GM12865 (cell line): Measurements from ENCODE around the gene NFATC1.

Source experiments
- DNase-seq: peaks from one replicate; pipeline ENCODE4 v3.0.0; 2010; ENCODE audit warnings: low read depth
- H3K4me3 ChIP-seq: 2 replicates; pipeline ENCODE4 v1.5.1; 2011; ENCODE audit warnings: mild to moderate bottlenecking, low read depth, low read length, control low read depth
- CTCF ChIP-seq: IDR thresholded peaks from 2 replicates; pipeline ENCODE4 v1.5.1; 2011; ENCODE audit warnings: low read length, control low read depth, low read depth, inconsistent platforms; ENCODE audit not compliant: insufficient read depth; ENCODE audit errors: missing control alignments

Gene NFATC1

GRCh38 chr18:79542876-79543750 is 147.4 kb downstream of the NFATC1 start:
- no peak overlapping the region for H3K4me3 ChIP-seq
- DNase-seq, result no peak
- no peak for TF ChIP-seq CTCF

GRCh38 chr18:79543861-79544385 is 148.2 kb downstream of the NFATC1 start:
- no peak for TF ChIP-seq CTCF
- no peak for DNase-seq
- H3K4me3 ChIP-seq, result no peak overlapping the region

GRCh38 chr18:79544386-79544963 is 148.7 kb downstream of the NFATC1 start:
- no peak for DNase-seq
- H3K4me3 ChIP-seq, result no peak overlapping the region
- TF ChIP-seq CTCF, result no peak

- DNase-seq, result no peak
- no peak overlapping the region for H3K4me3 ChIP-seq
- no peak for TF ChIP-seq CTCF
Measured at GRCh38 chr18:79545255-79545654, 149.5 kb downstream of the NFATC1 start.

GRCh38 chr18:79545736-79546171 is 150.0 kb downstream of the NFATC1 start:
- DNase-seq, result no peak
- no peak for TF ChIP-seq CTCF
- no peak overlapping the region for H3K4me3 ChIP-seq

- DNase-seq, result no peak
- no peak for TF ChIP-seq CTCF
Measured at GRCh38 chr18:79546781-79547272, 151.1 kb downstream of the NFATC1 start.

More at GRCh38 chr18:79546781-79547272, 151.1 kb downstream of the NFATC1 start:
- H3K4me3 ChIP-seq, result no peak overlapping the region
